GM12878 (cell line): ENCODE measurements around the gene UBE2I.

Experiments
- CREB1 ChIP-seq: IDR thresholded peaks from 2 replicates; pipeline ENCODE4 v1.6.1; 2012; ENCODE audit warnings: low read depth, mild to moderate bottlenecking, inconsistent platforms
- CTCF ChIP-seq, 3 experiments: IDR thresholded peaks in 2 of 3; conservative IDR thresholded peaks in 1 of 3; 2 replicates each; pipeline ENCODE4 v1.5.1; 2011; ENCODE audit warnings: low read depth in 3 of 3, low read length in 3 of 3, mild to moderate bottlenecking in 3 of 3, control low read depth in 2 of 3, moderate library complexity in 2 of 3, inconsistent platforms in 1 of 3, mixed read lengths in 1 of 3; ENCODE audit not compliant: control insufficient read depth in 2 of 3, insufficient read depth in 1 of 3; ENCODE audit errors: extremely low read depth in 1 of 3
- FOS ChIP-seq: IDR thresholded peaks from 3 replicates; pipeline ENCODE4 v1.6.1; 2011; ENCODE audit warnings: borderline replicate concordance; ENCODE audit not compliant: insufficient read length; ENCODE audit errors: extremely low read depth
- PBX3 ChIP-seq: IDR thresholded peaks from 2 replicates; pipeline ENCODE4 v1.6.1; 2011; ENCODE audit warnings: mild to moderate bottlenecking, low read depth, low read length, moderate library complexity; ENCODE audit not compliant: insufficient replicate concordance
- POLR2A ChIP-seq: IDR thresholded peaks from 2 replicates; pipeline ENCODE4 v1.6.1; 2011; ENCODE audit warnings: low read depth, mild to moderate bottlenecking, low read length
- POLR2AphosphoS5 ChIP-seq: IDR thresholded peaks from 2 replicates; pipeline ENCODE4 v1.6.1; 2011; ENCODE audit warnings: mild to moderate bottlenecking, low read length, inconsistent platforms
- RBBP5 ChIP-seq: fragments of 200-600 bp; sonication (generic); conservative IDR thresholded peaks from 2 replicates; pipeline ENCODE4 v1.6.1; 2016
- REST ChIP-seq: IDR thresholded peaks from 2 replicates; pipeline ENCODE4 v1.6.1; 2012; ENCODE audit warnings: mild to moderate bottlenecking, low read depth, low read length
- USF1 ChIP-seq: IDR thresholded peaks from 2 replicates; pipeline ENCODE4 v1.6.1; 2011; ENCODE audit warnings: borderline replicate concordance, low read depth, mild to moderate bottlenecking, moderate library complexity, mixed read lengths, low read length; ENCODE audit not compliant: insufficient read depth; ENCODE audit errors: extremely low read length
- ZBTB33 ChIP-seq: fragments of 450-650 bp; IDR thresholded peaks from 2 replicates; pipeline ENCODE4 v1.6.1; 2017; ENCODE audit warnings: mild to moderate bottlenecking
- TF ChIP-seq, protein P1 (sequence below): IDR thresholded peaks from 2 replicates; pipeline ENCODE4 v1.6.1; 2011; ENCODE audit warnings: low read depth, low read length, improper control_type of control experiment, borderline replicate concordance

DNA sequence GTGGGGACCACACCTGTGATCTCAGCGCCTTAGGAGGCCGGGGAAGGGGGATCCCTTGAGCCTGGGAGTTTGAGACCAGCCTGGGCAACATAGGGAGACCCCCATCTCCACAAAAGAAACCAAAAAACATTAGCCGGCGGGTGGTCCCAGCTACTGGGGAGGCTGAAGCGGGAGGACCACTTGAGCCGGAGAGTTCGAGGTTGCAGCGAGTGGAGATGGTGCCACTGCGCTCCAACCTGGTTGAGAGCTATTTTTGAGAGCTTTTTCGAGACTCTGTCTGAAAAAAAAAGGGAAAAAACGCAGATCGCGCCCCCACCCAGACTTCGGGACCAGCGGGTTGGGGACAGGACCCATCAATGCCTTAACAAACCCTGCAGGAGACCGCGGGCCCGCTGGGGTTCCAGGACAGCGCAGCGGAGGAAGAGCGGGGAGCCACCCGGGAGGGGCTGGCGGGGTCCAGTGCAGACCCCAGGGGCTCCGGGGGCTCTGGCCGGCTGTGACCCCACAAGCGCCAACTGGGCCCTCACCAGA lies 23.2 kb downstream of the UBE2I start:
- TF ChIP-seq REST = no peak
- TF ChIP-seq CTCF (IDR thresholded peaks at IDR 0.05 in 2 of 3, conservative IDR thresholded peaks at IDR 0.05 in 1 of 3; ENCODE audit: control insufficient read depth in 2 of 3, extremely low read depth in 1 of 3, insufficient read depth in 1 of 3, low read depth in 3 of 3, low read length in 3 of 3) = no peak
- TF ChIP-seq PBX3 = no peak
- TF ChIP-seq POLR2AphosphoS5 = no peak
- no peak for TF ChIP-seq POLR2A
- TF ChIP-seq ZBTB33 = no peak
- no peak for TF ChIP-seq RBBP5
- TF ChIP-seq USF1 = no peak
- TF ChIP-seq, protein P1, sequence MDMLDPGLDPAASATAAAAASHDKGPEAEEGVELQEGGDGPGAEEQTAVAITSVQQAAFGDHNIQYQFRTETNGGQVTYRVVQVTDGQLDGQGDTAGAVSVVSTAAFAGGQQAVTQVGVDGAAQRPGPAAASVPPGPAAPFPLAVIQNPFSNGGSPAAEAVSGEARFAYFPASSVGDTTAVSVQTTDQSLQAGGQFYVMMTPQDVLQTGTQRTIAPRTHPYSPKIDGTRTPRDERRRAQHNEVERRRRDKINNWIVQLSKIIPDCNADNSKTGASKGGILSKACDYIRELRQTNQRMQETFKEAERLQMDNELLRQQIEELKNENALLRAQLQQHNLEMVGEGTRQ = no peak
- TF ChIP-seq FOS = no peak
- no peak for TF ChIP-seq CREB1
